Astrocyte of the spinal cord (primary cell): ENCODE data around the gene HLA-F.

Experiments
- DNase-seq: peaks from one replicate; pipeline ENCODE4 v3.0.0; 2011; ENCODE audit warnings: low read depth, low spot score
- H3K4me3 ChIP-seq: 2 replicates; pipeline ENCODE4 v1.5.1; 2011; ENCODE audit warnings: low read depth, mild to moderate bottlenecking, low read length, moderate library complexity
- CTCF ChIP-seq: IDR thresholded peaks from 2 replicates; pipeline ENCODE4 v1.5.1; 2012; ENCODE audit warnings: low read depth, mild to moderate bottlenecking, low read length, inconsistent platforms
- in situ Hi-C: cut with HindIII; loops from 2 replicates; pipeline ENCODE4 v1.10.0; 2017; ENCODE audit warnings: low sequenced_read_pairs

HLA-F gene

GRCh38 chr6:29728875-29729270 is 5.6 kb downstream of the HLA-F start:
- in situ Hi-C loops = no loop called here
- H3K4me3 ChIP-seq = no peak overlapping the region
- DNase-seq = no peak
- TF ChIP-seq CTCF = no peak

- no peak for DNase-seq
- in situ Hi-C loops = no loop called here
Observed at GRCh38 chr6:29729774-29730328, 6.6 kb downstream of the HLA-F start.

DNA sequence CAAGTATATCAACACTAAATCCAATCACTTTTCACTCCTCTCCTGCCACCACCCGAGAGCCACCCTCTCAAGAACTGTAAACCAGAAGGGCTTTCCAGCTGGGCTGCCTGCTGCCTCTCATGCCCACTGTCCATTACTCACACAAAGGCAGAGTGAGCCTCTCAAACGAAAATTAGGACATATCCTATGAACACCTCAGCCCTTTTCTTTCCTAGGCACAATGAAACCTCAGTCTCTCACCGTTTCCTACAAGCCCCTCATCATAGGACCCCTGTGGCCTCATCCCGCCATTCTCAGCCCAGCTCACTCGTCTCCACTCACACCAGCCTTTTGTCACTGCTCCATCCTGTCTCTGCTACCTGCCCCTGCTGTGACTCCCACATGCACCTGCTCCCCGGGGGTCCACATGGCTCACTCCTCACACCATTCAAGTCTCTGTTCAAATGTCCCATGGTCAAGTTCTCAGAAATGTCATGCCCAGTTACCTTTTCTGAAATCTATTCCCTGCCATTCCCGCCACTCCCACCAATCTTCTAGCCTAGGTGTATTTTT is 7.4 kb downstream of the HLA-F start:
- no peak for DNase-seq
- H3K4me3 ChIP-seq = no peak overlapping the region
- no peak for TF ChIP-seq CTCF
- in situ Hi-C loops = no loop called here

More at GRCh38 chr6:29729774-29730328, 6.6 kb downstream of the HLA-F start:
- H3K4me3 ChIP-seq = no peak overlapping the region
- no peak for TF ChIP-seq CTCF

DNA sequence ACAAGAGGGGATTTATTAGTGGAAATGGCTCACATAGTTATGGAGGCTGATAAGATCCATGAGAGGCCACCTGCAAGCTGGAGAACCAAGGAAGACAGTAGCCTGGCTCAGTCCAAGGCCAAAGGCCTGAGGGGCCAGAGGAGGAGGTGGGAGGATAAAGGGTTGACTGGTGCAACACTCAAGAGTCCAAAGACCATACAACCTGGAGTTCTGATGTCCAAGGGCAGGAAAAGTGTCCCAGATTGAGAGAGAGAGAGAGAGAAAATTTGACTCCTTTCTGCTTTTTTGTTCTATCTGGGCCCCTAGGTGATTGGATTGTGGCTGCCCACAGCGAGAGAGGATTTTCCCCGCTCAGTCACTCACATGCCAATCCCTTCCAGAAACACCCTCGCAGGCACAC is 8.0 kb downstream of the HLA-F start:
- in situ Hi-C loops = no loop called here
- TF ChIP-seq CTCF = no peak
- no peak for DNase-seq
- H3K4me3 ChIP-seq = no peak overlapping the region

- TF ChIP-seq CTCF = no peak
- in situ Hi-C loops = no loop called here
- H3K4me3 ChIP-seq = no peak overlapping the region
- DNase-seq = no peak
Observed at GRCh38 chr6:29733057-29733456, 9.8 kb downstream of the HLA-F start.

DNA sequence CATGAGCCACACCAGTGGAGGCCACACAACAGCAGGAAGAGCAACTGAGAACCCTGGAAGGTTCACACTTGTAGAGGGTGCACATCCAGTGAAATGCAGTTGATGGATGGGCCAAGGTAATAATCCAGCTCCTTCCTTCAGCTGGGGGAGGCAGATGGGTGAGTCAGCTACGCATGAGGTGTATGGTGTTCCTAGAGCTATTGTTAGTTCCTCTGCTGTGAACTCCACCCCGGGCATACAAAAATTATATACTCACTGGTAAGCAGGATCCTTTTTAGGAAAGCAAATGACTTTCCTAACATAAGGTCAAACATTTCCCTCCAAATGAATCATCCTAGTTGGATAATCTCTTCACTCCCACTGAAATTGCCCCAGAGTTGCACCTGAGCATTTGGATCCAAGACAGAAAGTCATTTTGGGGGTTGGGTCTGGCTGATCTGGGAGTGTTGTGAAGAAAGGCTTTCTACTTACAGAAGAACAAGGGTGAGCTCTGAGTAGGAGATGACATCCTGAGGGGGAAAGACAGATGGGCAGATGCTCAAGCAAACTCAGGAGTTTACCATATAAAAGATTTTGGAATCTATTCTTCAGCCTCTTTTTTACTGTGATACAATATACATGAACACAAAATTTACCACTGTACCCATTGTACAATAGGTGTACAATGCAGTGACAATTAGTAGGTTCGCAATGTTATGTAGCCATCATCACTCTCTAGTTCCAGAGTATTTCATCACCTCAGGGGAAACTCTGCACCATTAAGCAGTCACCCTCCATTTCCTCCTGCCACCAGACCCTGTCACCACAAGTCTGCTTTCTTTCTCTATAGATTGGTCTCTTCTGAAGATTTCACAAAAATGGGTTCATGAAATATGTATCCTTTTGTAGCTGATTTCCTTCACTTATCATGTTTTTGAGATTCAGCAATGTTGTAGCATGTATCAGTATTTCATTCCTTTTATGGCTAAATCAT is 11.1 kb downstream of the HLA-F start:
- TF ChIP-seq CTCF = no peak
- no peak overlapping the region for H3K4me3 ChIP-seq
- in situ Hi-C loops = no loop called here
- no peak for DNase-seq
